ENCODE measurements around the gene QPCTL. TPM values are rescaled to one million over a fixed set of nuclear protein-coding genes. Genes with fewer than 3 reads are reported as not detected.

Gene QPCTL
- total and polyA plus RNA-seq, 2 of the 4 experiments (the other 2 are of a cell fraction): 6.6 to 11.5 TPM

GRCh38 chr19:45705115-45705514, 12.6 kb downstream of the QPCTL start:
- H2BK5ac ChIP-seq (ENCODE audit: low read depth, low read length, poor library complexity, severe bottlenecking): no peak overlapping the region
- H4K8ac ChIP-seq (ENCODE audit: low read depth in 2 of 2, low read length in 2 of 2): no peak overlapping the region
- no peak overlapping the region for H3K9ac ChIP-seq (ENCODE audit: low read depth, low read length)
- ChIA-PET CTCF (interaction anchor here (0.6 kb wide), 1 partner anchor 94 kb away, joined by 3 read pairs; no protein-coding TSS in a partner anchor), POLR2A (ENCODE audit: unreplicated experiment) (no interaction called here)
- H3K4ac ChIP-seq (ENCODE audit: low read depth, low read length): no peak overlapping the region
- no peaks in the 10 kb centered on the region for H3K4me1 ChIP-seq (ENCODE audit: control insufficient read depth, insufficient read depth, low read length)
- H3K27me3 ChIP-seq (ENCODE audit: control insufficient read depth, insufficient read depth, low read length): no peaks in the 10 kb centered on the region
- 100% methylated on average over 4 of the region's 9 CpGs; no CpG with 5 or more reads in 1 of the 2 experiments for WGBS, 2 experiments (ENCODE audit: extremely low coverage in 2 of 2, insufficient read length in 1 of 2)
- dilution Hi-C loops (cut with HindIII; ENCODE audit: low sequenced_read_pairs, unreplicated experiment): no loop called here
- no peak overlapping the region for H3K23ac ChIP-seq (ENCODE audit: low read depth, low read length)
- no peaks in the 10 kb centered on the region for H4K20me1 ChIP-seq (ENCODE audit: insufficient read depth, low read length)
- TF ChIP-seq RFX5 (IDR thresholded peaks at IDR 0.05; ENCODE audit: low read depth, low read length) (no peak), MAZ (IDR thresholded peaks at IDR 0.05; ENCODE audit: borderline replicate concordance, low read depth, low read length) (no peak), USF2 (IDR thresholded peaks at IDR 0.05; ENCODE audit: low read depth, low read length) (no peak), CTCF (conservative IDR thresholded peaks at IDR 0.05; ENCODE audit: low read depth, low read length) (no peak)
- peaks cover 24% of the 10 kb centered on the region for H3K36me3 ChIP-seq (ENCODE audit: control insufficient read depth, insufficient read depth, low read length)
- no peak for DNase-seq
- no peak overlapping the region for H2BK20ac ChIP-seq (ENCODE audit: low read depth, low read length)
- BruUV-seq (replicated peaks): no TSS peak
- H3K27ac ChIP-seq (ENCODE audit: insufficient read depth, low read length): no peak overlapping the region
- H3K4me2 ChIP-seq (ENCODE audit: low read depth, low read length): no peak overlapping the region
- no peak overlapping the region for H3K4me3 ChIP-seq (ENCODE audit: insufficient read depth, low read depth, low read length)
- intact Hi-C loops (cut with micrococcal nuclease): no loop called here
- peaks cover under 1% of the 10 kb centered on the region in 2 experiments; a peak in 2 of 4 replicates for H3K79me1 ChIP-seq (ENCODE audit: low read depth in 1 of 2, low read length in 2 of 2)
- H3K14ac ChIP-seq (replicated peaks; ENCODE audit: low read depth, low read length): no peak overlapping the region
- in situ Hi-C loops (cut with MboI; ENCODE audit: low sequenced_read_pairs): no loop called here
- no peak overlapping the region for H2BK120ac ChIP-seq (ENCODE audit: low read depth, low read length)
- H4K5ac ChIP-seq (ENCODE audit: low read depth, low read length): no peak overlapping the region
- no peak overlapping the region for H4K91ac ChIP-seq (ENCODE audit: insufficient read depth, low read depth, low read length)
- H2BK15ac ChIP-seq (ENCODE audit: low read depth, low read length): no peak overlapping the region
- H3K18ac ChIP-seq (ENCODE audit: low read depth, low read length): no peak overlapping the region
- H3K56ac ChIP-seq (ENCODE audit: extremely low read depth, insufficient read depth, low read length): no peak overlapping the region
- no peak overlapping the region for H2AK9ac ChIP-seq (replicated peaks; ENCODE audit: low read depth, low read length, poor library complexity)
- ATAC-seq (ENCODE audit: low read depth): no peak
- no peak overlapping the region for H2AK5ac ChIP-seq (ENCODE audit: low read depth, low read length)
- H3K9me1 ChIP-seq (ENCODE audit: insufficient read depth, low read length): no peaks in the 10 kb centered on the region
- H2AFZ ChIP-seq (replicated peaks; ENCODE audit: low read length, poor library complexity): no peak overlapping the region
- no peaks in the 10 kb centered on the region for H3K9me3 ChIP-seq (ENCODE audit: control insufficient read depth, insufficient read depth, low read length)

All from IMR-90 (cell line).